ENCODE results near the gene RNU6-9. TPM values are rescaled to one million over a fixed set of nuclear protein-coding genes. Genes with fewer than 3 reads are reported as not detected.

Gene RNU6-9
- total RNA-seq, 4 donors from 2014 or later = not detected

GRCh38 chr19:903266-903797 lies 10.0 kb downstream of the RNU6-9 start:
- Histone ChIP-seq H3K4me1 (no peaks in the 10 kb centered on the region), H3K27me3 (no peaks in the 10 kb centered on the region), H3K4me3 (no peak overlapping the region), H3K27ac (no peak overlapping the region), H3K36me3 (no peaks in the 10 kb centered on the region), H3K9me3 (no peaks in the 10 kb centered on the region)
- DNase-seq = no peak
- intact Hi-C loops (cut with DNase I; ENCODE audit: low total_unique reads) = no loop called here
- TF ChIP-seq POLR2A (IDR thresholded peaks at IDR 0.05) (no peak), CTCF (IDR thresholded peaks at IDR 0.05) (no peak)

DNA sequence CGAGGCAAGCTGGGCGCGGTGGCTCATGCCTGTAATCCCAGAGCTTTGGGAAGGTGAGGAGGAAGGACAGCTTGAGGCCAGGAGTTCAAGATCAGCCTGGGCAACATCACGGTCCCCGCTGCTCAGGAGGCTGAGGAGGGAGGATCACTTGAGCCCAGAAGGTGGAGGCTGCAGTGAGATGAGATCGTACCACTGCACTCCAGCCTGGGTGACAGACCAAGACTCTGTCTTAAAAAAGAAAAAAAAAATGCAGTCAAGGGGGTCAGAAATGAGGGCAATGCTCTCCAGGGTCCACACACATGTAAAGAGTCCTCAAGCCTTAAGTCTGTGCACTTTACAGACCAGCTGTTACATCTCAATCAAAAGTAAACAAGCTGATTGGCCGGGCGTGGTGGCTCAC lies 11.3 kb downstream of the RNU6-9 start:
- H3K27me3 ChIP-seq = no peaks in the 10 kb centered on the region
- TF ChIP-seq CTCF (IDR thresholded peaks at IDR 0.05) (no peak), POLR2A (IDR thresholded peaks at IDR 0.05) (no peak)
- intact Hi-C loops (cut with DNase I; ENCODE audit: low total_unique reads) = no loop called here

GRCh38 chr19:906480-906879 lies 13.2 kb downstream of the RNU6-9 start:
- Histone ChIP-seq H3K27me3 (no peaks in the 10 kb centered on the region), H3K4me1 (no peaks in the 10 kb centered on the region), H3K9me3 (no peaks in the 10 kb centered on the region), H3K36me3 (no peaks in the 10 kb centered on the region), H3K27ac (no peak overlapping the region), H3K4me3 (no peak overlapping the region)
- DNase-seq = no peak
- TF ChIP-seq POLR2A (IDR thresholded peaks at IDR 0.05) = no peak
- TF ChIP-seq CTCF (IDR thresholded peaks at IDR 0.05) = no peak
- intact Hi-C loops (cut with DNase I; ENCODE audit: low total_unique reads) = no loop called here

More for the DNA sequence above, 11.3 kb downstream of the RNU6-9 start:
- H3K36me3 ChIP-seq = no peaks in the 10 kb centered on the region
- DNase-seq = no peak
- no peak overlapping the region for H3K27ac ChIP-seq
- no peak overlapping the region for H3K4me3 ChIP-seq
- no peaks in the 10 kb centered on the region for H3K4me1 ChIP-seq
- H3K9me3 ChIP-seq = no peaks in the 10 kb centered on the region

- Histone ChIP-seq H3K9me3 (no peaks in the 10 kb centered on the region), H3K27ac (no peak overlapping the region), H3K4me1 (no peaks in the 10 kb centered on the region), H3K4me3 (no peak overlapping the region), H3K36me3 (no peaks in the 10 kb centered on the region), H3K27me3 (no peaks in the 10 kb centered on the region)
- intact Hi-C loops (cut with DNase I; ENCODE audit: low total_unique reads) = no loop called here
- no peak for DNase-seq
- TF ChIP-seq POLR2A (IDR thresholded peaks at IDR 0.05) (no peak), CTCF (IDR thresholded peaks at IDR 0.05) (no peak)
These were observed 14.0 kb downstream of the RNU6-9 start for GRCh38 chr19:907183-907853.

DNA sequence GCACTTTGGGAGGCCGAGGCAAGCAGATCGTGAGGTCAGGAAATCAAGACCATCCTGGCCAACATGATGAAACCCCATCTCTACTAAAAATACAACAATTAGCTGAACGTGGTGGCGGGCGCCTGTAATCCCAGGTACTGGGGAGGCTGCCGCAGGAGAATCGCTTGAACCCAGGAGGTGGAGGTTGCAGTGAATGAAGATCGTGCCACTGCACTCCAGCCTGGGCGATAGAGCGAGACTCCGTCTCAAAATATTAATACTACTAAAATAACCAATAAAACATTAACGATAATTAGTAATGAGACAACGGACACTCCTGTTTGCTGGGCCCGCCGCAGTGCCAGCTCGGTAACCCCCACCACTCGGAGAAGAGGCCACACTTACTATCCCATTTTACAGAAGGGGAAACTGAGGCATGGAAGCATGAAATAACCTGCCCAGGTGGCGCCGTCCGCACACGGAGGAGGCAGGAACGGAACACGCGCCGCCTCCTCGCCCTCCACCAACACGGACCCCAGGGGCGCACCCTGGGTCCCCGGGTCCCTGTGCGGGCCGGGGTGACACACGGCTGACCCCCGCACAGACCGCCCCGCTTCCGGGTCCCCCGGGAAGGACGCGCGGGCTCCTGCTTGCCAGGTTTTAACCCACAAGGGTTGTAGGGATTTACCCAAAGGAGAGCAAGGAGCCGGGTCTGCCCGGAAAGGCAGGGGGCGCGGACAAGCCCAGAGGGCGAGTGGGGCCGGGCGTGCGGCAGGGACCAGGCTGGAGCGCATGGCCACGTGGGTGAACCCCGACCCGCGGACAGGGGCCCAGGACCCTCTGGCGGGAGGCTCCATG lies 18.1 kb downstream of the RNU6-9 start:
- DNase-seq = no peak
- no peaks in the 10 kb centered on the region for H3K9me3 ChIP-seq
- H3K4me1 ChIP-seq = peaks cover 0 to 4% of the 10 kb centered on the region in 2 donors
- TF ChIP-seq CTCF (IDR thresholded peaks at IDR 0.05) = no peak
- no peak for TF ChIP-seq POLR2A (IDR thresholded peaks at IDR 0.05)
- H3K36me3 ChIP-seq = no peaks in the 10 kb centered on the region
- H3K27ac ChIP-seq = no peak overlapping the region
- no peaks in the 10 kb centered on the region for H3K27me3 ChIP-seq
- no peak overlapping the region for H3K4me3 ChIP-seq
- intact Hi-C loops (cut with DNase I; ENCODE audit: low total_unique reads) = no loop called here

Data from uterus (tissue), 4 donors.